IMR-90 (cell line): Measurements from ENCODE around the gene GCFC2. TPM values are rescaled to one million over a fixed set of nuclear protein-coding genes. Genes with fewer than 3 reads are reported as not detected.
A peak's percentile ranks its signal among the peaks of the same experiment; 100 is the strongest.

Experiments used
- ATAC-seq: fragments of 200-7000 bp; cut with Tn5 transposase; 2 replicates; pipeline ENCODE4 v1.9.1; 2020; ENCODE audit warnings: low read depth, mild to moderate bottlenecking, moderate library complexity
- BruUV-seq: library from RNA; stranded (reverse); fragments of 400-500 nt; replicated peaks from 2 replicates; lab custom pipeline; 2021; lab: Mats Ljungman, UMichigan
- CTCF ChIA-PET: fragments of 300-600 bp; formaldehyde crosslinking; extraction: SDS; loops from one replicate; lab custom pipeline; 2021; ENCODE audit warnings: antibody characterized with exemption; lab: Yijun Ruan, JAX
- POLR2A ChIA-PET: fragments of 300-600 bp; sonication (Branson Sonifier 250); formaldehyde crosslinking; loops from one replicate; lab custom pipeline; 2022; ENCODE audit warnings: antibody characterized with exemption; ENCODE audit not compliant: unreplicated experiment; lab: Charles Lee
- DNase-seq: peaks from one replicate; pipeline ENCODE4 v3.0.0; 2013
- H2AFZ ChIP-seq: replicated peaks from 2 replicates; pipeline ENCODE3; 2013; ENCODE audit warnings: low read length, mild to moderate bottlenecking; ENCODE audit not compliant: poor library complexity
- H2AK5ac ChIP-seq: 2 replicates; pipeline ENCODE4 v1.6.1; 2013; ENCODE audit warnings: low read depth, low read length, inconsistent platforms
- H2AK9ac ChIP-seq: replicated peaks from 2 replicates; pipeline ENCODE3; 2013; ENCODE audit warnings: mild to moderate bottlenecking, low read depth, low read length, moderate library complexity; ENCODE audit not compliant: poor library complexity
- H2BK120ac ChIP-seq: 2 replicates; pipeline ENCODE4 v1.6.1; 2013; ENCODE audit warnings: low read depth, low read length, inconsistent platforms
- H2BK15ac ChIP-seq: 3 replicates; pipeline ENCODE4 v1.6.1; 2013; ENCODE audit warnings: low read depth, low read length, inconsistent platforms
- H2BK20ac ChIP-seq: 2 replicates; pipeline ENCODE4 v1.6.1; 2013; ENCODE audit warnings: low read depth, mild to moderate bottlenecking, inconsistent platforms, low read length, moderate library complexity
- H2BK5ac ChIP-seq: 2 replicates; pipeline ENCODE4 v1.6.1; 2013; ENCODE audit warnings: mild to moderate bottlenecking, low read depth, low read length, inconsistent platforms; ENCODE audit not compliant: poor library complexity, severe bottlenecking
- H3K14ac ChIP-seq: replicated peaks from 2 replicates; pipeline ENCODE4 v1.6.1; 2013; ENCODE audit warnings: low read depth, low read length, inconsistent platforms
- H3K18ac ChIP-seq: 2 replicates; pipeline ENCODE4 v1.6.1; 2013; ENCODE audit warnings: low read depth, low read length, control low read depth
- H3K23ac ChIP-seq: 2 replicates; pipeline ENCODE4 v1.6.1; 2013; ENCODE audit warnings: low read depth, low read length, inconsistent platforms
- H3K27ac ChIP-seq: 2 replicates; pipeline ENCODE4 v1.5.1; 2013; ENCODE audit warnings: mild to moderate bottlenecking, control low read depth, low read length; ENCODE audit not compliant: insufficient read depth
- H3K27me3 ChIP-seq: 2 replicates; pipeline ENCODE4 v1.6.1; 2013; ENCODE audit warnings: low read length; ENCODE audit not compliant: control insufficient read depth, insufficient read depth
- H3K36me3 ChIP-seq: 2 replicates; pipeline ENCODE4 v1.6.1; 2013; ENCODE audit warnings: low read length, mixed read lengths; ENCODE audit not compliant: control insufficient read depth, insufficient read depth
- H3K4ac ChIP-seq: 2 replicates; pipeline ENCODE4 v1.6.1; 2013; ENCODE audit warnings: low read depth, low read length, inconsistent platforms
- H3K4me1 ChIP-seq: 2 replicates; pipeline ENCODE4 v1.6.1; 2013; ENCODE audit warnings: low read length, mixed read lengths; ENCODE audit not compliant: control insufficient read depth, insufficient read depth
- H3K4me2 ChIP-seq: 2 replicates; pipeline ENCODE4 v1.6.1; 2013; ENCODE audit warnings: low read depth, mild to moderate bottlenecking, control low read depth, low read length, moderate library complexity
- H3K4me3 ChIP-seq: 2 replicates; pipeline ENCODE4 v1.5.1; 2013; ENCODE audit warnings: low read depth, mild to moderate bottlenecking, control low read depth, low read length, moderate library complexity; ENCODE audit not compliant: insufficient read depth
- H3K56ac ChIP-seq: 2 replicates; pipeline ENCODE4 v1.6.1; 2013; ENCODE audit warnings: low read length, inconsistent platforms; ENCODE audit not compliant: insufficient read depth; ENCODE audit errors: extremely low read depth
- H3K79me1 ChIP-seq, 2 experiments: 2 replicates each; pipeline ENCODE4 v1.6.1; 2013; ENCODE audit warnings: low read length in 2 of 2, inconsistent platforms in 1 of 2, low read depth in 1 of 2
- H3K9ac ChIP-seq: 2 replicates; pipeline ENCODE4 v1.6.1; 2013; ENCODE audit warnings: low read depth, low read length, control low read depth
- H3K9me1 ChIP-seq: 2 replicates; pipeline ENCODE4 v1.6.1; 2013; ENCODE audit warnings: low read length, inconsistent platforms; ENCODE audit not compliant: insufficient read depth
- H3K9me3 ChIP-seq: 2 replicates; pipeline ENCODE4 v1.6.1; 2013; ENCODE audit warnings: low read length; ENCODE audit not compliant: control insufficient read depth, insufficient read depth
- H4K20me1 ChIP-seq: 2 replicates; pipeline ENCODE4 v1.6.1; 2013; ENCODE audit warnings: low read length, inconsistent platforms; ENCODE audit not compliant: insufficient read depth
- H4K5ac ChIP-seq: 2 replicates; pipeline ENCODE4 v1.6.1; 2013; ENCODE audit warnings: mild to moderate bottlenecking, low read depth, low read length, control low read depth
- H4K8ac ChIP-seq, 2 experiments: 2 replicates each; pipeline ENCODE4 v1.6.1; 2013; ENCODE audit warnings: low read depth in 2 of 2, low read length in 2 of 2, control low read depth in 1 of 2, inconsistent platforms in 1 of 2
- H4K91ac ChIP-seq: 2 replicates; pipeline ENCODE4 v1.6.1; 2013; ENCODE audit warnings: low read depth, low read length, inconsistent platforms; ENCODE audit not compliant: insufficient read depth
- CEBPB ChIP-seq: IDR thresholded peaks from 2 replicates; pipeline ENCODE4 v1.6.1; 2012; ENCODE audit warnings: low read depth, low read length, improper control_type of control experiment
- WGBS, 2 experiments: methylation state at CpG; one replicate each; pipeline versions ENCODE4 v1.1.5 to v1.1.7; 2013; ENCODE audit warnings: missing lambda C conversion rate in 2 of 2; ENCODE audit not compliant: insufficient read length in 1 of 2; ENCODE audit errors: extremely low coverage in 2 of 2; 5-methylcytosine and 5-hydroxymethylcytosine counted together
- dilution Hi-C: fragments of 300-500 bp; cut with HindIII; formaldehyde crosslinking; loops from one replicate; pipeline ENCODE4 v1.14.3; 2018; ENCODE audit warnings: low sequenced_read_pairs; ENCODE audit not compliant: unreplicated experiment
- in situ Hi-C: fragments of 300-500 bp; cut with MboI; formaldehyde crosslinking; loops from 3 replicates; pipeline ENCODE4 v1.14.3; 2019; ENCODE audit warnings: low sequenced_read_pairs, inconsistent platforms, mixed read lengths
- intact Hi-C: fragments of 100-400 bp; cut with micrococcal nuclease; formaldehyde crosslinking; loops from 2 replicates; pipeline ENCODE4 v1.10.0; 2022
- polyA plus RNA-seq, 3 experiments: library from polyadenylated mRNA; depleted of rRNA; stranded (reverse); fragments of >200 nt; gene quantifications; 2 replicates each; pipeline ENCODE4 v1.2.3, GENCODE V29; 2012; ENCODE audit warnings: low replicate concordance in 1 of 3
- total RNA-seq: library from RNA; depleted of rRNA; stranded (reverse); fragments of >200 nt; gene quantifications from 2 replicates; pipeline ENCODE4 v1.2.3, GENCODE V29; 2012
- TF ChIP-seq, protein P1 (sequence below): fragments of 150-350 bp; IDR thresholded peaks from 2 replicates; pipeline ENCODE4 v1.6.1; 2017; ENCODE audit warnings: mild to moderate bottlenecking, antibody characterized with exemption, low read length, low read depth
- TF ChIP-seq, protein P2 (sequence below): conservative IDR thresholded peaks from 2 replicates; pipeline ENCODE4 v1.5.1; 2012; ENCODE audit warnings: mild to moderate bottlenecking, low read depth, low read length, improper control_type of control experiment

Gene GCFC2
- total and polyA plus RNA-seq, 2 of the 4 experiments (the other 2 are of a cell fraction): 6.4 to 10.0 TPM

DNA sequence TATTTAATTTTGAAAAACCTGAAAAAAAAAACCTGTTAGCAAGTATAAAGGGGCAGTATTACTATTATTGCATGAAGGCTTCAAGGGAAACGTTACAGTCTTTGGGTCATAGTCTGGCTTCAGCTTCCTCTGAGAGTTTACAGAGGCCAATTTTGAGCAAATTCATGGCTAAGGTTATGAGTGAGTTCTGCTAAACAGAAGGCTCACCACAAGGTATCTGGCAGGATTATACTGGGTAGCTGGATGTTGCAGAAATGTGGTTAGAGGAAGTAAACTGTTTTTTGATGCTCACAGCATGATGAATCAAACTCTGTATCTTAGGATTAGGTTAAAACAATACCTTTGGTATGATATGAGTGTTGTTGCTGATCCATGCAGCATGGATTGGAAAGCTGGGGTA lies 54.9 kb downstream of the GCFC2 start:
- Histone ChIP-seq H3K56ac (no peak overlapping the region), H4K5ac (no peak overlapping the region), H3K14ac (no peak overlapping the region), H2BK5ac (no peak overlapping the region), H3K9me1 (peaks cover 8% of the 10 kb centered on the region), H4K91ac (no peak overlapping the region), H3K9me3 (no peaks in the 10 kb centered on the region), H3K4me2 (no peak overlapping the region), H3K18ac (no peak overlapping the region), H4K8ac (no peak overlapping the region), H3K4me3 (no peak overlapping the region), H2BK15ac (no peak overlapping the region), H2AK9ac (no peak overlapping the region), H3K36me3 (peaks cover 27% of the 10 kb centered on the region), H2BK20ac (no peak overlapping the region), H3K9ac (no peak overlapping the region), H4K20me1 (no peaks in the 10 kb centered on the region), H2BK120ac (no peak overlapping the region), H3K27ac (no peak overlapping the region), H3K4ac (no peak overlapping the region), H2AFZ (no peak overlapping the region), H3K27me3 (no peaks in the 10 kb centered on the region), H3K79me1 (peaks cover 11 to 24% of the 10 kb centered on the region in 2 experiments; a peak in 3 of 4 replicates), H3K23ac (no peak overlapping the region), H3K4me1 (peaks cover 2% of the 10 kb centered on the region; the same call in 1 of the 2 replicates), H2AK5ac (no peak overlapping the region)
- in situ Hi-C loops (no loop called here), intact Hi-C loops (no loop called here), dilution Hi-C loops (no loop called here)
- ChIA-PET CTCF (no interaction called here), POLR2A (no interaction called here)
- DNase-seq (peak; percentile 91), ATAC-seq (peak; percentile 92)
- TF ChIP-seq, protein P1, sequence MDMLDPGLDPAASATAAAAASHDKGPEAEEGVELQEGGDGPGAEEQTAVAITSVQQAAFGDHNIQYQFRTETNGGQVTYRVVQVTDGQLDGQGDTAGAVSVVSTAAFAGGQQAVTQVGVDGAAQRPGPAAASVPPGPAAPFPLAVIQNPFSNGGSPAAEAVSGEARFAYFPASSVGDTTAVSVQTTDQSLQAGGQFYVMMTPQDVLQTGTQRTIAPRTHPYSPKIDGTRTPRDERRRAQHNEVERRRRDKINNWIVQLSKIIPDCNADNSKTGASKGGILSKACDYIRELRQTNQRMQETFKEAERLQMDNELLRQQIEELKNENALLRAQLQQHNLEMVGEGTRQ: no peak
- peak; percentile 43; the same call in 1 of the 2 replicates for TF ChIP-seq CEBPB
- TF ChIP-seq, protein P2, sequence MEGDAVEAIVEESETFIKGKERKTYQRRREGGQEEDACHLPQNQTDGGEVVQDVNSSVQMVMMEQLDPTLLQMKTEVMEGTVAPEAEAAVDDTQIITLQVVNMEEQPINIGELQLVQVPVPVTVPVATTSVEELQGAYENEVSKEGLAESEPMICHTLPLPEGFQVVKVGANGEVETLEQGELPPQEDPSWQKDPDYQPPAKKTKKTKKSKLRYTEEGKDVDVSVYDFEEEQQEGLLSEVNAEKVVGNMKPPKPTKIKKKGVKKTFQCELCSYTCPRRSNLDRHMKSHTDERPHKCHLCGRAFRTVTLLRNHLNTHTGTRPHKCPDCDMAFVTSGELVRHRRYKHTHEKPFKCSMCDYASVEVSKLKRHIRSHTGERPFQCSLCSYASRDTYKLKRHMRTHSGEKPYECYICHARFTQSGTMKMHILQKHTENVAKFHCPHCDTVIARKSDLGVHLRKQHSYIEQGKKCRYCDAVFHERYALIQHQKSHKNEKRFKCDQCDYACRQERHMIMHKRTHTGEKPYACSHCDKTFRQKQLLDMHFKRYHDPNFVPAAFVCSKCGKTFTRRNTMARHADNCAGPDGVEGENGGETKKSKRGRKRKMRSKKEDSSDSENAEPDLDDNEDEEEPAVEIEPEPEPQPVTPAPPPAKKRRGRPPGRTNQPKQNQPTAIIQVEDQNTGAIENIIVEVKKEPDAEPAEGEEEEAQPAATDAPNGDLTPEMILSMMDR: no peak
- no CpG with 5 or more reads among the region's 1 CpG for WGBS, 2 experiments
- no TSS peak for BruUV-seq
